HG03354 (cell line): ENCODE measurements around the gene SETD3.

Experiments
- ATAC-seq: cut with Tn5 transposase; IDR thresholded peaks from one replicate; pipeline ENCODE4 v1.9.1; 2021; ENCODE audit warnings: mild to moderate bottlenecking; ENCODE audit not compliant: unreplicated experiment, poor library complexity, severe bottlenecking

The SETD3 gene

DNA sequence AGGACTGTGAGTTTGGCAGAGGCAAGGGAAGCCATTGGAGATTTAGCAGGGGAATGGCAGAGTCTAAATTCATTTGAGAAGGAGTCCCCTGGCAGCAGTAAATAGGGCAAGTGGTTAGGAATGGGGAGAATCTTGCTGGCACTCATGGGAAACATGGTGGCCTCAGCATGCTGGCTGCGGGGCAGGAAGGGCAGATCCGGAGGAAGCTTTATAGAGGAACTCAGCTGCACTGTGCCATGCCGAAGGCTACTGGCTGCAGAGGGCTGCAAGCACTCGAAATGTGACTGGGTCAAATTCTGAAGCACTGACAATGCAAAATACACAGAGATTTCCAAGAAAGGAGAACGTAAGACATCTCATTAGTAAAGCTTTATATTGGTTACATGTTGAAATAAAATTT is 24.4 kb upstream of the SETD3 start:
- ATAC-seq = no peak

DNA sequence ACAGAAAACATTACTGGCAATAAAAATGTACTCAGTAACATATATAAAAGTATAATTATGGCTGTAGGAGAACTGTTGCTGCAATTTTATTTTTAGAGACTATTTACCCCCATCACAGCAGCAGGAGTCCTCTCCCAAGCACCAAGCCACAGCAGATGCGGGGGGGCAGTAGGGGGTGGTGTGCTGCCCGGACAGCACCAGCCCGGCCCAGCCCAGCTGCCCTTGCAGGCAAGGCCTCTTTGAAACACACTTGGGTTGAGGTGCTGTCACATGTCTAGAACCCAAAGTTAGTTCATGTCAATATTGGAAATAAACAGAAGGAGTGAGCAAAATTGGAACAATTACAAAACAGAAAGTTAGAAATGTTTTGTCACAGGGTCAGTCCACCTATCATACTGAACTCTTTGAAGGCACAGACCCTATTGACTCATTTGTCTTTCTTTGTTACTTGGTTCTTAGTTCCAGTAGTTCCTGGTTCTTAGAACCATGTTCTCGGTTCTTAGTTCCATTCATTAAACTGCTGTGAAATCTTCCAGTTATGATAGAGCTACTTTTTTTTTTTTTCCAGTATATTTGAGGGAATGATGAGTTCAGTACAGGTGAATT is 23.3 kb upstream of the SETD3 start:
- no peak for ATAC-seq

DNA sequence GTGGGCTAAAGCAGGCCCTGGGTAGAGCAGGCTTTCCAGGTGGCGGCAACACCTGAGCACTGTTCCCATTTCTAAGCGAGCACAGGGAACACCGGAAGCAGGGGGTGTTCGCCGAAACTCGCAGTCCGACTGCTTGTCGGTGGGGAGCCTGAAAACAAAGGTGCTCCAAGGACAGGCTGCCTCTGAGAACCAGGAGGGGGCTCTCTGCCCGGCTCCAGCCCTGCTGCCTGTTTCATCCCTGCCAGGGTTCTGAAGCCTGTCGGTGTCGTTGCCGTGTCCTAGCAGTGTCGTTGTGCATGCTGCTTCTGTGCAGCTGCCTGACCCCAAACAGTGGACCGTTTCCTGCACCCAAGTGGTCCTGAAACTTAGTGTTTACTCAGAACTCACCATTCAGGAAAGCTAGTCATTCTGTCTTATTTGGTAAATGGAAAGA is 22.3 kb upstream of the SETD3 start:
- ATAC-seq = no peak

DNA sequence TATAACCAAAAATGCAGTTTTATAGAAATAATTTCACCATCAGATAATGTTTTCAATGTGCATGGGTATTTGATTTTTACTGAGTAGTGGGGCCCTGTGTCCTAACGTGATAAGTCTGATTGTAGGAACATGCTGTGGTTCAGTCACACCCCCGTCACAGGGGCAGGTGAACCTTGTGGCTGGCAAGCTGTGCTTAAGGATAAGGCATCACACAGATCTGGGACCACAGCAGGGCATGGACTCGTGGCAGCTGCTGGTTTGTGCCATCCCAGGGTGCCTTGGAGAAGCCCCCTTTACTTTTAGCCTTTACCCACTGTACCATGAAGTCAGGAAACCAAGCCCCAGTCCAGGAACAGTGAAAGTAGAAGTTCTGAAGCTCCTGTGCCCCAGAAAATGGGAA is 17.2 kb upstream of the SETD3 start:
- no peak for ATAC-seq

DNA sequence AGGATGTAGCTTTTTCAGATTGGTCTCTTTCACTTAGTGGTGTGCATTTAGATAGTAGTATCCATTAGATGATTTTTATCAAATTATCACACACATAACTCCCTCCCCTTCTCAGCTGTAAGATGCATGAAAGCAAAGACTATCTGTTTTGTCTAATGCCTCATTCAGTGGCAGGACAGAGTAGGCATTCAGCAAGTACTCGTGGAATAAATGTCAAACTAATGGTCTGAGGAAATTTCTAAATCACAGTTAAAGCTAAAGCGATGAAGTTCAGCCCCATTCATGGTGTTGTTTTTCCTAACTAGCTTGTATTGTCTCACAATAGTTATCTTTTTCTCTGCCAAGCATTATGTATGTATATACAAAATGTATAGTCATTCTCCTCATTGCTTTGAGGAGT is 16.7 kb upstream of the SETD3 start:
- no peak for ATAC-seq

DNA sequence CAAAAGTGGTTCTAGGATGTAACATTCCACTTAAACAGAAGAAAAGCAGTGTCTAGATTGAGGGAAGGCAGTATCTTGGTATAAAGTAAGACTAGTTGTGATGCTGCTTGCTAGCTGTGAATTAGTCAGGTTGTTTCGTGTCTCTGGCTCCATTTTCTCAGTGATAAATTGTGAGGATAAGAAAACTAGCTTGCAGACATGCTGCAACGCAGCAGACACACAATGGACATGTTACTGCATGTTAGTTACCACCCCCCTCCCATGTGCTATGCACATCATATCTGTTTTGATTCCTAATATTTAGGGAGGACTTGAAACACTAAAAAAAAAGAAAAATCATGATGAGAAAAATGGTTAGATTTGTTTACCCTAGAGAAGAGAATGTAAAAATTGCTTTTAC is 3.4 kb upstream of the SETD3 start:
- ATAC-seq = no peak

DNA sequence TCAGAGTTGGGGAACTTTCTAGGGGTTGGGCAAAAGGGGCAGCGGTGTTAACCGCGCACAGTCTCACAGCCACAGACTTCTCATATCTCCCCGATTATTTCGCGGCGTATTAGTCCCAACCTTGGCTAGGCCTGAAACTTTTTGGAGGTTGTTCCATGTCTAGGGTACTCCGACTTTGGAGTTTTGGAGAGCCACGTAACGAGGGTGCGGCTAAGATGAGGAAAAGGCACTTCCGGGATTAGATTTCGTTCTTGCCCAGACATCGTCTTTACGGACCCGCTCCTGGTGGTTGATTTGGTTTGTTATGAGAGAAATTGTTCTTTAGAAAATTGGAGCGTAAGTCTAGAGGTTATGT is 1.1 kb upstream of the SETD3 start:
- no peak for ATAC-seq

DNA sequence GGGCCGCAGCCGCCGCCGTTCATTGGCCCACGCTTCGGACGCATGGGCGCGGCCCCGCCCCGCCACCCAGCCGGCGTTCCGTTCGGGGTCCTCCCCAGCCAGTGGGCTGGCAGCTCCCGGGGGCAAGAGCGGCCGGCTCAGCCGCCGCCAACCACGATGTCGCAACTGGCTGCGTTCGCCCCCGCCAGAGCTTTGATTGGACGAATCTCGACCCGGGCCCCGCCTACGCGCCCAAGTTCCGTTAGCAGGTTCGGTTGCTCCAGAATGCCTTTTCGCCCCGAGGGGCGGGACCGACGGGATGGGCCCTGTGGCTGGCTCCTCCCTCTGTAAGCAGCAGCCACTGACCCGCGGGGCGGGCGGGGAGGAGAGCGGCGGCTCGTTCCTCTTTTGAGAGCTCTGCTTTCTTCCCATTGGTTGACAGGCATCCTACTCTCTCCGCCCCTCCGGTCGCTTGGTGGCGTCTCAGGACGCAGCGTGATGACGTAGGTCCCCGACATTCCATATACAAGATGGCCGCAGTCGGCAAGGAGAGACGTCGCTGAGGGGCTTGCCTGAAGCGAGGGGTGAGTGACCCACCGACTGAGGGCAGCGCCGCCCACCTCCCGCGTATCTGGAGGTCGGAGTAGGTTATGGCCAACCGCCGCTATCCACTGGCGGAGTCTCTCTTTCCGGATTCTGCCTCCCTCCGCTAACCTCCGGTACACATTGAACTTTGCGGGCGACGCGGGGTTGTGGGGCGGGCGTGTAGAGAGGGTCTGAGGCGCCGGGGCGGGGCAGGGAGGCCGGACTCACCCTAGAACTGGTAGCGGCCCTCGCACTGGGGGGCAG is 472 bp upstream of the SETD3 start, which contains the start of gene CCNK:
CCNK (plus strand) TSS at position 493 of the 828 bp plus-strand sequence. CDS start 11,269 bp downstream, outside the sequence.
- ATAC-seq = peak; percentile 87

DNA sequence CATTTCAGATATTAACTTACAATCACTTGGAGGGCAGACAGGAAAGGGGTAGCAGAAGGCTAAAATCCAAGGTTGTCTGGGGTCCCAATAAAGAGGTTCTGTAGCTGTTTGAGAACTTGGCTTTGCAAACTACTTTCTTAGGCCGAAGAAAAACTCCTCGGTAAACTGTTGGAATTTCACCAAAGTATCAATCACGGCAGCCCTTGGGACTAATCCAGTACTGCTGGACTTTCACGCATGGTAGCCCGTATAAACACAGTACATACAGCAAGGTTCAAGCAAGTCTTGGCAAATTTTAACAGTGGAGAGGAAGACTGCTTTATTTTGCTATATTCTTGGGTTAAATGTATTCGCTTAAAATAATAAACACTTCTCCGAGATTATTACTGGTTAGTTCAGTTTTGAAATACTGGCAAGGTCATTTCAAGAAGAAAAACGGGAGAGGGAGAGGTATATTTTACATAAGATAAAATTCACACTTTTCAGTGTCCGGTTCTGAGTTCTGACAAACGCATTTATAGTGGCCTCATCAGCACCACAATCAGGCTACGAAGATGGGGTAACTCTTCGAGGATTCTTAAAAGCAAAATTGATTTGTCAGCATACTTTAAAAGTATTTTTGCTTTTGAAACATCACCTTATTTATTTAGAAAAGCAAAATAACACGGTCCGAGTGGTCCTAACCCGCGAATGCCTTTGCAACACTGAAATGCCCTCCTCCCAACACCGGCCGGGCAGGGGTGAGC is 1.3 kb downstream of the SETD3 start:
- ATAC-seq = no peak

DNA sequence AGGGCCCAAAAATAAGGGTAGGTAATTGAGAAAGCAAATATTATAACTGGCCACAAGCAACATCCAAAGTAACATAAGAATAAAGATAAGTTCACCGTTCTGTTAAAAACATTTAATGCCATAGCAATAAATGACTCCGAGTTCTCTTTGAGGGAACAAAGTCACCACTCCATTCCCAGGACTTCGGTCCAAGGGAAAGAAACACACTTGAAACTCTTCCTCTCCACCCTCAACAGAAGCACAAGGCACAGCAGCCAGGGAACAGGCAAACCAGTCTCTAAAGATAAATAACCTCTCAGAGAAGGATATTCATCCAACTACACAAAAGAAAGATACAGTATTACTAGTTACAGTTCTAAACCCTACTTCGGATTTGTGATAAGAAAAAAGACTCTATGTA is 2.5 kb downstream of the SETD3 start:
- ATAC-seq = no peak

DNA sequence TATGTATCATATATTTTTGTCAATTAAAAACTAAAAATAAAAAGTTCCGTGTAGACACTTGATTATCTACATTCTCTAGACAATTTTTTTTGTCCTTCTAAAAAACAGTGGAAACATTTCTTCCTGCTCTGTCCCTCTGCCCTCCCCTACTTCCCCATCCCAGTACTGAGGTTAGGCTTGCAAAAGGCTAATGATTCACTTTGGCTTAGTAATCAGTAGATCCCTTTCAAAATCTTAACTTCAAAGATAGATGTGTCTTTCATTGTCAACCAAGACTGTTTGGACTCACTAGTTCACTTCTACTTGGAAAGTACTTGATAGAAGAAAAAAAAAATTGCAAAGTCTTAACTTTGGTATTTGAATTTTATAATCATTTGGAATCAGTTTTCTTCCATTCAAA is 3.8 kb downstream of the SETD3 start:
- no peak for ATAC-seq

DNA sequence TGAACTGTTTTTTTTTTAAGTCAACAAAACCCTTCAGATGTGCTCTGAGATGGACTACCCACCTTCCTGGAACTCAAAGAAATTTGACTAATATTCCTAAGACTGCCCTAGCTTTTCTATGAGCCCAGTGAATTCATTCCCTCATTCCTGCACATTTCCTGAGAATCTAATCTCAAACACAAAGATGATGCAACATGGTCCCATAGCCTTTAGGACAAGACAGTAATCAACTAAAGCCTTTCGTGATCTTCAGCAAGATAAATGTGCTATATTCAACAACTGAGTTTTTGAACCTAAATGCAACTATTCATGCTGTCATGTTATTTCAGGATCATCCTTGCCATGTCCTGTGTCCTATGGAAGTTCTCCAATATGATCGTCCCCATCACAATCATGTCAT is 5.0 kb downstream of the SETD3 start:
- no peak for ATAC-seq

DNA sequence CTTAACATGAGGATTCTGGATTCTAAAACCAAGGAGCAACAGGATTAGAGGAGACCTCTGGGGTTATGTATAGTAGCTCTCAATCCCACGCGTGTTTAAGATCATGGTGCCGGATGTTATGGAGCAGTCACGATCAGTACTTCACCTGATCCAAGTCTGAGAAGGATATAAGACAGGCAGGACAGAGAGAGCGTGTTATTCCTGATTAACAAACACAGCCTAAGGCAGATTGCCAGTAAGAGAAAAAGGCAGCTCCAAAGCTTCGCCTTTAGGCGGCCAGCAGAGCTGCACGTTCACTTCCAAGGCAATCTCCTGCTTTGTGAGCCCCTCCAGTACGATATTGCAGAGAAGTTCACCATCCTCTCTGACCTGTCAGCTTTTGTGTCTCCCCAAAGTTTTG is 5.5 kb downstream of the SETD3 start:
- ATAC-seq = no peak

DNA sequence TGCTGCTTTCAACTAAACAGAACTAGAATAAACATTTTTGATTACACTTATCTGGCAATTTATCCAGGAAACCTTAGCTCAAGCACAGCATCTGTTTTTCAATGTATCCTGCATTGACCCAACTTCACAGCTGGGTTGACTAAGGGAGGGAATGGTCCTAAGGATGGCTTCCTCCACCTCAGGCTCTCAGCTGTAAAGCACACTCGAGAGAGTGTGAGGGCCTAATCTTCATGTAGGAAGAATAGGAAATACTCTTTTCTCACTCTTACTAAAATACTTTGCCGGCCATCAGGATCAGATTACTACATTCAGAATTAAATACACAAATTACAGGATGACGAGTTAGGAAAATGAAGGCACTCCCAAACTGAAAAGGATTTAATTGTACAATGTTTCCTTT is 7.2 kb downstream of the SETD3 start:
- ATAC-seq = no peak

DNA sequence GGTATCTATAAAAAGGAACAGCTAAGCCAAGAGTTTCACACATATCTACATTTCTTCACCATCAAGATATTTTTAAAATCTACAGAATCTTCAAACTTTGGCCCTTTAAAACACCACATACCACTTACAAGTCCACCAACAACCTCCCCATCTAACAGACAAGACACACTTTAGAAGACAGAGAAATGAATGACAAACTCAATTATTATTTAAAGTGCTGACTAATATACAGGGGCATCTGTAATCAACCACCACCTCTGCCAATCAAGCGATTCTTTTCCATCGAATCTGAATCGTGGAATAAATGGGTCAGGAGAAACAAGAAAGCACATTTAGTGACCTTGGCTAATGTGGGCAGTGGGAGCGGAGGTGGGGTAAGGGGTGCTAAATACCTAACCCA is 7.7 kb downstream of the SETD3 start:
- ATAC-seq = no peak

DNA sequence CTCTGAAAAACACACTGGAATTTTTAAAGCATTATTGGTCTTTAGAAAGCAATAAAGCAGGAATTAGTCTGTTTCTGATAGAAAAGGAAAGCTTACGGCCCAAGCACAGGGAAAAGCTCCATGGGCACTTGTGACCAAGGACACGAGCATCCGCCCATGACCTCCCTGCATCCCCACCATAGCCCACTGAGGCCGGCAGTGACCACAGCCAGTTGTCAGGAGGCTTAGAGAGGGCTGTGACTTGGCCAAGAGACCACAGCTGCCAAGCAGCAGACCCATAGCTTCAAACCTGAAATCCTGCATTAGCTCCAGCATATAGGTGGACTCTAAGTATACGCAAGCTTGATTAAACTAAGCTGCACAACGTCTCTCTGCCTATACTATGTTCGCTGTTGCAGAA is 8.9 kb downstream of the SETD3 start:
- no peak for ATAC-seq

DNA sequence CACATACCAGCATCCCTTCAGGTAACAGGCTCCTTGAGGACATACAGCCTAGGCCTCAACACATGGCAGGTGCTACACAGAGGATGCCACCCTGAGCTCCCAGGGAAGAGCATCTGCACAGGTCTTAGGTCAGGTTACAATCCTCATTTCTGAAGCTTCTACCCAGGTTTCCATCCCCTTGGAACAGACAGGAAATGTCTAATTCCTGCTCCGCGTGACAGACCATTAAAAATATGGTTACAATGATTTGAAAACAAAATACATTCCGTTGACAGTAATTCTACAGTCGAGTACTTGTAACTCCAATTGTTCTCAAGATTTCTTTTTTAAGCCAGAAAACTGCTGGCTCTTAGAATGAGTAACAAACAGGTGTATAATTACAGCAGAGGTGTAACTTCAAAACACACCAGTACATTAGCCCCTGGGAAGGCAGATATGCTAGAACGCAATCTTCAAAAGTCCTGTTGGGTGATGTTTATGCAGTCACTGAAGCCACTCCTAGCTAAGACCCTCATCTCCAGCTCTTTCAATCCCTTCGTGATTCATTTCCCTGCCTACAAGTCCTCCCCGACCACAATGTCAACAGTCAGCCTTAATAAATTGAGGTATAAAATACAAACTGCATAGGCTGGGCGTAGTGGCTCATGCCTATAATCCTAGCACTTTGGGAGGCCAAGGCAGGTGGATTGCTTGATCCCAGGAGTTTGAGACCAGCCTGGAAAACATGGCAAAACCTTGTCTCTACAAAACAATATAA is 11.6 kb downstream of the SETD3 start:
- no peak for ATAC-seq

DNA sequence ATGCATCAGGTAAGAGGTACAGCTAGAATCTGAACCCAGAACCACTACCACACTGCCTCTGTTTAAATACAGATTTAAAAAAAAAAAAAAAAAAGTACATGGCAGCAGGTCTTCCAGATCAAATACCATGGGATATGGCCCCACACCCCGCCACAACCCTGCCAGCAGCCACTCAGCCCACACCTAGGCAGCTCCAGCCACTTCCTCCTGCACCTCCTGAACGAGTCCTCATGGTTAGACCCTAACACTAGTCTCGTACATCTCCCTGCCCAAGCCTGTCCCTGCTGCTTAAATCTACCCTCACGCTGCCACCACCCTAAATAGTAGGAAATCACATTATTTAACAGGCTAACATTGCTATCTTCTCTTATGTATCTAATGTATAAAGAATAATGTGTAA is 12.6 kb downstream of the SETD3 start:
- no peak for ATAC-seq

DNA sequence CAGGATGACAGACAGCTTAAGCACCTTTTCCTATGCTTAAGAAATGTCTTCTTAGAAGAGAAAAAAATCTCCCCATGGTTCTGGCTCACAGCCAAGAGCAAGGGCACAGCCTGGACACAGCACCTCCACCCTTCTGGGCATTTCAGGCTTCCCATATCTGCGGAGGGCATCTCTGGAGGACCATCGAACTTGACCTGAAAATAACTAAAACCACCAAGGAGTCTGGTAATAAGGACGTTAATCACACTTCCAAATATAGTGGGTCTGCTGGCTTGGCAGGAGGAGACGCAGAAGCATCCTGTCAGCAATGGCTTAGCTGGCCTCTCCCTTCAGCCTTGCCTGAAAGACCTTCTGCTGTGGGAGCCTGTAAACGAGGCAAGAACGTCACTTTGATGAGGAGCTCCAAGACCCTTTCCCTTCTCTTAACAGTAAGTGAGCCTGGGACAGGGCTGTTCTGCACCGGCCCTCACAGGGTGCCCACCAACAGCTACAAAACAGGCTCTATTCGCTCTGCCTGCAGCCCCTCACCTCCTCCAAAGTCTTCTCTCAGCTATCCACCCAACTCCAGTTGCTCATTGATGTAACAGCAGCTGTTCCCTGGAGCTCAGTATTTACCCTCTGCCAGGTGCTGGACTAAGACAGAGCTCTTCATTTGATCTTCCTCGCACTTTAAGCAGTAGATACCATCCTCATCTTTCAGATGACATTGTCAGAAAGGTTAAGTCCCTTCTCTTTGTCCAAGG is 13.2 kb downstream of the SETD3 start:
- ATAC-seq = no peak

DNA sequence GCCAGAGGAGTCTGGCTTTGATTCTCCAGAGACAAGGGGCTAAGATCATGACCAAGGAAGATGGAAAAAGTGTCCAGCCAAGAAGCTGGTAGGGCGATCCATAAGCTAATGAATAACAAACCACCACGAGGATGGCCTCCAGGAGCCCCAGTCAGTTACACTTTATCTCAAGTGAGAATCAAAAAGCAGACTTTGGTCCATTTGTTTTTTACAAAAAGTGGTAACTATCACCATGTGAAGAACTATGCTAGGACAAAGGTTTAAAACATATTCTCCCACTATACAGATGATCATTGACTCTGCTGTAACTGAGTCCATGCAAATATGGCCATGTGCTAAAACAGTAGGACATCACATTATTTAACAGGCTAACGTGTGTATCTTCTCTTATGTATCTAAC is 13.9 kb downstream of the SETD3 start:
- ATAC-seq = no peak
